ENCODE results near the gene SORCS2.

DNA sequence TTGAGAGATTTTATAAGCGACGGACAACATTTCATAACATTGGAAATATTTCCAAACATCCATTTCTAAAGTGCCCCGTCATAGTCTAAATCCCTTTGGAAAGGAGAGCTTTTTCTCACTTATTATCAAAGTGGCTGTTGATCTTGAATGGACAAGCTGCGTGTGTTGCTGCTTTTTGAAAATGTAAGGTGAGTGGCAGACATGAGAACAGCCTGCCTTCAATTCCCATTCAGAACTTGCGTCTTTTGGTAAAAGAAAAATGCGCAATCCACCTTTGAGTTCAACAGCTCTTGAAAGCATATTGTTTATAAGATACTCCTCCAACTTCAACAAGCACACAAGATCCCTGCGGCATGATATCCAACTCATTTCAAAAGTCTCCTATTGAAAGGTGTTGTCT lies 380.6 kb downstream of the SORCS2 start:
- TF ChIP-seq, protein P1, sequence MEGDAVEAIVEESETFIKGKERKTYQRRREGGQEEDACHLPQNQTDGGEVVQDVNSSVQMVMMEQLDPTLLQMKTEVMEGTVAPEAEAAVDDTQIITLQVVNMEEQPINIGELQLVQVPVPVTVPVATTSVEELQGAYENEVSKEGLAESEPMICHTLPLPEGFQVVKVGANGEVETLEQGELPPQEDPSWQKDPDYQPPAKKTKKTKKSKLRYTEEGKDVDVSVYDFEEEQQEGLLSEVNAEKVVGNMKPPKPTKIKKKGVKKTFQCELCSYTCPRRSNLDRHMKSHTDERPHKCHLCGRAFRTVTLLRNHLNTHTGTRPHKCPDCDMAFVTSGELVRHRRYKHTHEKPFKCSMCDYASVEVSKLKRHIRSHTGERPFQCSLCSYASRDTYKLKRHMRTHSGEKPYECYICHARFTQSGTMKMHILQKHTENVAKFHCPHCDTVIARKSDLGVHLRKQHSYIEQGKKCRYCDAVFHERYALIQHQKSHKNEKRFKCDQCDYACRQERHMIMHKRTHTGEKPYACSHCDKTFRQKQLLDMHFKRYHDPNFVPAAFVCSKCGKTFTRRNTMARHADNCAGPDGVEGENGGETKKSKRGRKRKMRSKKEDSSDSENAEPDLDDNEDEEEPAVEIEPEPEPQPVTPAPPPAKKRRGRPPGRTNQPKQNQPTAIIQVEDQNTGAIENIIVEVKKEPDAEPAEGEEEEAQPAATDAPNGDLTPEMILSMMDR (optimal IDR thresholded peaks at IDR 0.05 in 1 of 3, IDR thresholded peaks at IDR 0.05 in 1 of 3, conservative IDR thresholded peaks at IDR 0.05 in 1 of 3; ENCODE audit: extremely low read depth in 1 of 3, insufficient read depth in 2 of 3, low read length in 3 of 3): no peak
- TF ChIP-seq EZH2 (IDR thresholded peaks at IDR 0.05; ENCODE audit: low read length): no peak

Data from keratinocyte (primary cell).